ENCODE results near the gene RAB3C.

DNA sequence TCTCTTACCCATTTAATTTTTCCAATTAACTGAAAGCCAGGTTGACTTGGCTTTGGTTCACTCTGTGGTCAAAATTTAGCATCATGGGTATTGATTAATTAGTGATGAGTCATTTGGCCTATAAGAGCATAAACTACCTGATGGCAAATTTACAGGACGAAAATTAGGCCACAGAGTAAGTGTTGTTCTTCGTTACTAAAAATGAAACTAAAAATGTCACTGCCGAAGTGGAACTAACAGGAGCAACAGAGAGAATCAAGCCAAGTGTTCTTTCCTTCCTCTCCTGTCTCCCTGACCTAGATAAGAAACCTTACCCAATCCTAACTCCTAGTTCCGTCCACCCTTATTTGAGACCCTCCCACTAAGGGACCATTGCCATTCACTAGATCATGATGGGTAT, 176.9 kb downstream of the RAB3C start:
- no peak for TF ChIP-seq POLR2A (IDR thresholded peaks at IDR 0.05)
- TF ChIP-seq, protein P1, sequence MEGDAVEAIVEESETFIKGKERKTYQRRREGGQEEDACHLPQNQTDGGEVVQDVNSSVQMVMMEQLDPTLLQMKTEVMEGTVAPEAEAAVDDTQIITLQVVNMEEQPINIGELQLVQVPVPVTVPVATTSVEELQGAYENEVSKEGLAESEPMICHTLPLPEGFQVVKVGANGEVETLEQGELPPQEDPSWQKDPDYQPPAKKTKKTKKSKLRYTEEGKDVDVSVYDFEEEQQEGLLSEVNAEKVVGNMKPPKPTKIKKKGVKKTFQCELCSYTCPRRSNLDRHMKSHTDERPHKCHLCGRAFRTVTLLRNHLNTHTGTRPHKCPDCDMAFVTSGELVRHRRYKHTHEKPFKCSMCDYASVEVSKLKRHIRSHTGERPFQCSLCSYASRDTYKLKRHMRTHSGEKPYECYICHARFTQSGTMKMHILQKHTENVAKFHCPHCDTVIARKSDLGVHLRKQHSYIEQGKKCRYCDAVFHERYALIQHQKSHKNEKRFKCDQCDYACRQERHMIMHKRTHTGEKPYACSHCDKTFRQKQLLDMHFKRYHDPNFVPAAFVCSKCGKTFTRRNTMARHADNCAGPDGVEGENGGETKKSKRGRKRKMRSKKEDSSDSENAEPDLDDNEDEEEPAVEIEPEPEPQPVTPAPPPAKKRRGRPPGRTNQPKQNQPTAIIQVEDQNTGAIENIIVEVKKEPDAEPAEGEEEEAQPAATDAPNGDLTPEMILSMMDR (IDR thresholded peaks at IDR 0.05), result no peak
